HG03196 (cell line): ENCODE measurements around the gene ELK1.
A peak's percentile ranks its signal among the peaks of the same experiment; 100 is the strongest.

ENCODE experiments used
- ATAC-seq: cut with Tn5 transposase; IDR thresholded peaks from one replicate; pipeline ENCODE4 v1.9.1; 2021; ENCODE audit not compliant: unreplicated experiment

ELK1 gene

GRCh38 chrX:47645530-47645929 lies 4.8 kb downstream of the ELK1 start:
- ATAC-seq: no peak

GRCh38 chrX:47644557-47645091 lies 5.7 kb downstream of the ELK1 start:
- no peak for ATAC-seq

DNA sequence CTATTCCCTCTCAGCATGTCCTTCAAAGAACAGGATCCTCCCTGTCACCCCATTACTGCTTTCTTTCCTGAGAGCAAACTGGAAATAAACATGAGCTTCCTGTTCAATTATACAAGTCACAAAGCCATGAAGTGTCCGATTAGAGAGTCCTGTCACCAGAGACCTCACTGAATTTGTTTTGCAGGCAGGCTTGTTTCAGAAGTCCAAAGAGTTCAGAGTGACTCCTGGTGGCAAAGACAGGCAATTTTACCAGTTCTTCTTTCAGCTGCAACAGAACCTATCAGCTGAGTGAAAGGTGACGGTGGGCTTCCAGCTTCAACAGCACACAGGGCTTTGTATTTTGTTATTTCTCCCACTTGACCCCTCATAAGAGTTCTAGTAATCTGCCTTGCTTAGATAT lies 6.4 kb downstream of the ELK1 start:
- no peak for ATAC-seq

DNA sequence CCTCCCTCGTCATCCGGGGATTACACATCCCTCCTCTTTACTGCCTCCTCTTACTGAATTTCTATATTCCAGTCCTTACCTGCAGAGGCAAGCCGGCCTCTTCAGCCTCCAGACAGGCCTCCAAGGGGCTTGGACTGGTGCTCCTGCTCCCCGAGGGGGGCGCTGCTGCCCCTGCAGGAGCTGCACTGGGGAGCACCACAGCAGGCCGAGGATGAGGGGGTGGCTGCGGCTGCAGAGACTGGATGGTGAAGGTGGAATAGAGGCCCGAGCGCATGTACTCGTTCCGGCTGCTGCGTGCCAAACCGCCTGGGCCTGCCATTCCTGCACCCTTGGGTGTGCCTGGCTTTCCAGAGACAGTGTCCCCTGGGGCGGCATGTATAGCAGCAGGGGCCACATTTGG lies 11.5 kb downstream of the ELK1 start:
- ATAC-seq: no peak

DNA sequence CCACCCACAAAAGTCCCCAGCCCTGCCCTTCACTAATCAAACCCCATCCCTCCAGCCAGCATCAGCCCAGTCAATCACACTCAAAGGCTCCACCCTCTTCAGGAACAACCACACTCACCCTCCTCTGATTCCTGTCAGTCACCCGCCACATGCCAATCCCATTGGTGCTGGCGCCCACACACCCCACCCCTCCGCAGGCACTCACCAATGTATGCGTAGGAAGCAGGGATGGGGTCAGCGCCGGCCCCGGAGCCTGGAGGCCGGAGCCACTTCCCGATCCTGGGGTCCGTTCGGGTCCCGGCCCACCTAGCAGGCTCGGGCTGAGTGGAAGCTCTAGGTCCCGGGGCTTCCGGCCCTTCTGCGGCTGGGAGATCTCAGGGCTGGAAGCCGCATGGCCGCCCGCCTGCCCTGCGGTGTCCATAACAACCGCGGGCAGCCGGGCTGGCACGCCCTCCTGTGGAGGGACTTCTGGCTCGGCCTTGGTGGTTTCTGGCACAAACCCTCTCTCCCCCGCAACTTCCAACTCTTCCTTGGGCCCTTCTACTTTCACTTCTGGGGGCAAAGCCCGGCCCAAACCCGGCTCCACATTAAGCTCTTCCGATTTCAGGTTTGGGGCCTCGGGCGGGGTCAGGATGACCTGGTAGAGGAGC lies 12.7 kb downstream of the ELK1 start:
- peak; percentile 70 for ATAC-seq

DNA sequence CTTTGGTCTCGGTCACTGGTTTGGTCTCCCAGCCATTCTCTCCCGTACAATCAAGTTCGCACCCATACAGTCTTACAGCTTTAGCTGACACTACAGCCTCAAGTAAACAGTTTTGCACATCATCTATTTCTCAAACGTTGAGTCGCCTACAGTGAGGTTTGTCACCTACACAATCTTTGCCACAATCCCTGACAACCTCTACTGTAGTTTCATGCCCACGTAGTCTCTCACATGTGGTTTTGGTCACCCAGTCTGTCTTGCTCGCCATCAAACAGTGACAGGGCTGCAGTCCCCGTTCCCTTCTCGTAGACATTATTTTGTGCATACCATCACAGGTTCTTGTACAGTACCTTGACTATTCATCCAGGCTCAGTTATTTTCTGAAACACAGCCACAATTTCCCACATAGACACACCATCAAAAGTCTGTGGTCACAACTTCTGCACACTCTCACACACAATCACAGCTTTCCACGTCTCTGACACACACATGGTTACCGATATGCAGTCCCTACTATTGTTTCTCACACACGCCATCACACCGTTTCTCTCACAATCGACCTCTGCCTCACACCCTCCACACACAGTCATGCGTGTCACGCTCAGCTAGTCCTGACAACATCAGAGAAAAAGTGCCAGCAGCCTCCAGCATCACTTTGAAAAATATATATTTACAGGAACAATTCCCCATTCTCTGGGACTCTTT lies 15.3 kb downstream of the ELK1 start:
- no peak for ATAC-seq

DNA sequence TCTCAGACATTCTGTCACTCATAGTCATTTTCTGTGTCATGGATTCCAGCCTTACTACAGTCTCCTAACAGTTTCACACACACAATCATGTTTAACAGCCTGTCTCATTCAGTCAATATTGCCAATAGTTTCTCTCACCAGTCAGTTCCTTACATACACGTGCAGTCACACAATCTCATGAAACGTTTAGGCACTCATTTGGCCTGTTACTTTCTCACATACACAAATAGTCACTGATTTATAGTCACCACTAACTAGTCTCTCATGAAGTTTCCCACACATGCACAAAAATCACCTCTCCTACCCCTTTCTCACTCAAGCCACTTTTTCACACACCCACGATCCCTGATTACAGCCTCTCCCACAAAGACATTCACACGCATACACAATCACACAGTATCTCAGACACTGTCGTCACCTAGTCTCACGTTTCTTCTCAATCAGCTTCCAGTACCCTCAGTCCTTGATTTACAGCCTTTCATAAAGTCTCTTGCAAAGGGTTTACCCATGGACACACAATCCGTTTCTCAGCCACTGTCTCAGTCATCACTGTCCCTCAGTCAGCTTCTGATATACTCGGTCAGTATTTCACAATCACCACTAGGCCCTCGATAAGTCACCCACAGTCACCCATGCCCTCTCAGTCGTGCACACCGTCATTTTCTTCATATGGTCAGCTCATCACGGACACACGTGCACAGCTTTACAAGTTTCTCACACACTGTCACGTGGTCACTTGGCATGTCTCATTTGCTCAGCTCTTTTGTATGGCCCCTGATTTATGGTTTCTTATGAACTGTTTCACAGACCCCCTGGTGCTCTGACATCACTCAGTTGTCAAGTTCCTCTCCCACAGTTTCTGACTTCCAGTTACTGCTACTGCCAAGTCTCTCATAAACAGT lies 16.4 kb downstream of the ELK1 start:
- no peak for ATAC-seq

- ATAC-seq: no peak
Measured at GRCh38 chrX:47632666-47633065, 17.7 kb downstream of the ELK1 start.

DNA sequence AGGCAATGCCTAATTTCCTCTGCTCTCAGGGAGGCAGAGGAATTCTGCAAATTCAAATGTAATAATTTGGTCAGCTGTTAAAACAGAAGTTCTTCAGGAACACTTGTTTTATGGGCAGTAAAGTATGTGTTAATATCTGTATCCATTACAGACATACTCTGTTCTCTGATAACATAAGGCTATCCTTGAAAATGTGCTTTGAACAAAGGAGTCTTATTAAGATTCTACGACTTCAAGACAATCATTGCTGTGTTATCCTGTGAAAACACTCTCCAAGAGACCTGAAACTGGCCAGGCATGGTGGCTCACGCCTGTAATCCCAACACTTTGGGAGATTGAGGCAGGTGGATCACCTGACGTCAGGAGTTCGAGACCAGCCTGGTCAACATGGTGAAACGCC lies 18.7 kb downstream of the ELK1 start:
- ATAC-seq: no peak

DNA sequence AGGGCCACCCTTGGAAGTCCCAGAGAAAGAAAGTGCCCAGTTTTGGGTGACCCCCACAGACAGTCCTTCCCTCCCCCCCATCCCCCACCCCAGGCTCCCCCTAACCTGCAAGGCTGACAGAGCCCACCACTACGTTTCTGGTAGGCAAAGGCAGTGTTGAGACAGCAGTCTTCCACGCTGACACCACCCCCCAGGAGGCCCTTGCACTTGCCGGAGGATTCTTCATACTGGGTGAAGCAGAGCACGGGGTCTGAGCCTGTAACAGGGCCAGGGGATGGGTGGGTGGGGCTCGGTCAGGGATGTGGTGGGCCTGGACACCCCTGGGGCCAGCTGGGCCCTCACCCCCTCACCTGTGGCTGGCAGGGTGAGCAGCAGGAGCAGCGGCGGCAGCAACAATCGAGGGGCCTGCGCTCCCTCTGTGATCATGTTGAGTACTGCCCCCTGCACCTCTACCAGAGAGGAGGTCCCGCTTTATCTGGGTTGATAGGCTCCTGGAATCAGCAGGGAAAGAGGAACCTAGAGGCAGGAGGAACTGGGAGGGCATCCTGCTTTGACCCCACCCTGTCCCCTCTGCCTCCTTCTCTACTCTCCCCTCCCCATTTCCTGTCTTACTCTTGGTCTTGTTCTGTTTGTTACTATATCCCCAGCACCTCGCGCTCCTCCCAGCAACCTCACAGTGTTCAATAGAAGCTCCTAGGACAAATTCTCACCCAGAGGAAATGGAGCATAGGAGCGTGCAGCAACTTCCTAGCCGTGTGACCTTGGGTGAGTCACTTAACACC lies 20.8 kb downstream of the ELK1 start, which contains the start of gene CFP:
CFP (minus strand) TSS at position 512 of the 782 bp plus-strand sequence; CDS start at position 426, 86 bp downstream.
- no peak for ATAC-seq

DNA sequence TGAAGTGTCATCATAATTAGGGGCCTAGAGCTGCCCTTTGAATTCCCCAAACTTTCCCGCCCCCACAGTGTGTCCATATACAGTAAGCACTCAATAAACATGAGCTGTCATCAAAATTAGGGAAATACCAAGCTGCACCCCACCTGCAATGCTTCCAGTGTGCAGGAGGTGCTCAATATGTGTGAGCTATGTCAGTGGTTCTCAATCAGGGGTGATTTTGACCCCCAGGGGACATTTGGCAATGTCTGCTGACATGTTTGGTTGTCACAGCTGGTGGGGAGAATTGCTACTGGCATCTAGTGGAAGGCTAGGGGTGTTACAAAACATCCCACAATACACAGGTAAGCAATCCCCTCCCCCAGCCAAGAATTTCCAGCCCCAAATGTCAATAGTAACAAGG lies 21.4 kb downstream of the ELK1 start:
- ATAC-seq: no peak

GRCh38 chrX:47625365-47625764 lies 25.0 kb downstream of the ELK1 start:
- ATAC-seq: no peak

- ATAC-seq: no peak
Measured at GRCh38 chrX:47623540-47624027, 26.8 kb downstream of the ELK1 start.

DNA sequence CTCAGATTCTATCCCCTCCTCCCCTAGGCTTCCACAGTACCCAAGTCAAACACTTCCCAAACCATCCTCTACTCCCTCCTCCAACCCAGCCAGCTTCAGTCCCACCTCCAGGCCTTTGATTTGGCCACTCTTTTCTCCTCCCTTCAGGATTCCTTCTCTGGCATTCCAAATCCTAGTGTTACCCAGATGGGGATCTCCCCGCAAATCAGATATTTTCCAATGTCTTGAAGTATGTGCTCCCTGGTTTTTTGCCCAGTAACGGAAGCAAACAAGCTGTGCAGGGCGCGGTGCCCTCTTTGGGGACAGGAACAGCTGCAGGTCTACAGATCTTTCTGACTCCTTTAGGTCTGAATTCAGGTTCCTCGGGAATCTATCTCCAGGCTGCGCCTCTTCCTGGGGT lies 28.5 kb downstream of the ELK1 start:
- ATAC-seq: no peak

- ATAC-seq: no peak
Measured at GRCh38 chrX:47620303-47620685, 30.1 kb downstream of the ELK1 start.

DNA sequence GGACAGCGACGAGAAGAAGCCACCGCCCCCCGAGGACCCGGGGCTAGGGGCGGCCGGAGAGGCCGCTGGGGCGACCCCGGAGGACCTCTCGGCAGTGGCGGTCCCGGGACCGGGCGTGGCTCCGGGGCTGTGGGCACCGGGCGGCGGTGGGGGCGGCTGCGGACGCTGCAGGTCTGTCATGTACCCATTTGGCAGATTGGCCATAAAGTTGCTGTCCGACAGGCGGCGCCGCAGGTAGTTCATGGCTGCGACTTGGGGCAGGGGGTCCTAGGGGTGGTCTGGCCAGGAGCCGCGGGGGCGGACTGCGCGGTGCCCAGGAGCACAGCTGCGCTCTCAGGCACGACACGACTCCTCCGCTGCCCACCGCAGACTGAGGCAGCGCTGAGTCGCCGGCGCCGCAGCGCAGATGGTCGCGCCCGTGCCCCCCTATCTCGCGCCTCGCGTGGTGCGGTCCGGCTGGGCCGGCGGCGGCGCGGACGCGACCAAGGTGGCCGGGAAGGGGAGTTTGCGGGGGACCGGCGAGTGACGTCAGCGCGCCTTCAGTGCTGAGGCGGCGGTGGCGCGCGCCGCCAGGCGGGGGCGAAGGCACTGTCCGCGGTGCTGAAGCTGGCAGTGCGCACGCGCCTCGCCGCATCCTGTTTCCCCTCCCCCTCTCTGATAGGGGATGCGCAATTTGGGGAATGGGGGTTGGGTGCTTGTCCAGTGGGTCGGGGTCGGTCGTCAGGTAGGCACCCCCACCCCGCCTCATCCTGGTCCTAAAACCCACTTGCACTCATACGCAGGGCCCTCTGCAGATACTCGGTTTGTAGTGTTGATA lies 30.7 kb downstream of the ELK1 start, which contains the start of gene SYN1:
SYN1 (minus strand) TSS at position 372 of the 817 bp plus-strand sequence; CDS start at position 243, 129 bp downstream.
- ATAC-seq: peak; percentile 73

- no peak for ATAC-seq
Measured at GRCh38 chrX:47618923-47619485, 31.4 kb downstream of the ELK1 start.

DNA sequence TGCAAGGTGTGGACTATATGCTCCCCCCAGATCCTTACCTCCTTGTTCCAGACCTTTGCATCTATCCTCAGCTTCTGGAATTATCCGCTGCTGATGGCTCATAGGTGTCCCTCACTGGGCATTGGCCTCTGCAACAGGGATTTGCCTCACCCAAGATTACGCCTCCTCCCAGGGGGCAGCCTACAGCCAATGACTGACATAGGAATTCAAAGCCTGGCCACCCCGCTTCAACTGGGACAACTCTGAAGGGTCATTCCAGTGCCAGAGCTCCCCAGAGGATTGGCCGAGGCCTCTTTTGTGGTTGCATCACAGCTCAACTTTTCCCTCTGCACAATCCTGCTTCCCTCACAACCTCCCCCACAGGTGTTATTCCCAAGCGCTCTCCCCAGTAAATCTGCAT lies 35.7 kb downstream of the ELK1 start:
- no peak for ATAC-seq

GRCh38 chrX:47613082-47613481 lies 37.3 kb downstream of the ELK1 start:
- no peak for ATAC-seq
